GM23338 (cell line): Measurements from ENCODE around the gene CCDC74B. TPM values are rescaled to one million over a fixed set of nuclear protein-coding genes. Genes with fewer than 3 reads are reported as not detected.

Source experiments
- ATAC-seq: fragments of 200-7000 bp; cut with Tn5 transposase; 3 replicates; pipeline ENCODE4 v1.9.1; 2020
- DNase-seq: peaks from one replicate; pipeline ENCODE4 v3.0.0-alpha.2; 2015; ENCODE audit warnings: low spot score
- H2AFZ ChIP-seq: fragments of 200-600 bp; sonication (generic); 2 replicates; pipeline ENCODE4 v1.8.0; 2016; ENCODE audit warnings: antibody characterized with exemption, mild to moderate bottlenecking, moderate library complexity
- H3F3A ChIP-seq: fragments of 200-600 bp; sonication (generic); replicated peaks from 2 replicates; pipeline ENCODE4 v1.8.0; 2017; ENCODE audit warnings: antibody characterized with exemption, mixed run types, low read depth
- H3K27ac ChIP-seq: fragments of 200-600 bp; sonication (generic); 2 replicates; pipeline ENCODE4 v1.6.1; 2016; ENCODE audit warnings: low read depth
- H3K27me3 ChIP-seq: fragments of 200-600 bp; sonication (generic); 2 replicates; pipeline ENCODE4 v1.8.0; 2016; ENCODE audit warnings: mild to moderate bottlenecking, mixed run types, moderate library complexity; ENCODE audit not compliant: insufficient read depth
- H3K36me3 ChIP-seq: fragments of 200-600 bp; sonication (generic); 2 replicates; pipeline ENCODE4 v1.8.0; 2016; ENCODE audit warnings: mild to moderate bottlenecking; ENCODE audit not compliant: insufficient read depth
- H3K4me1 ChIP-seq: fragments of 200-600 bp; sonication (generic); 2 replicates; pipeline ENCODE4 v1.8.0; 2016; ENCODE audit warnings: mild to moderate bottlenecking, moderate library complexity; ENCODE audit not compliant: insufficient read depth
- H3K4me2 ChIP-seq: fragments of 200-600 bp; sonication (generic); 2 replicates; pipeline ENCODE4 v1.7.1; 2017; ENCODE audit warnings: mixed run types
- H3K4me3 ChIP-seq: fragments of 200-600 bp; sonication (generic); 2 replicates; pipeline ENCODE4 v1.6.1; 2016; ENCODE audit warnings: mixed run types
- H3K79me2 ChIP-seq: fragments of 200-600 bp; sonication (generic); replicated peaks from 2 replicates; pipeline ENCODE4 v1.8.0; 2017; ENCODE audit warnings: mild to moderate bottlenecking; ENCODE audit not compliant: insufficient read depth
- H3K9me2 ChIP-seq: fragments of 200-600 bp; sonication (generic); 2 replicates; pipeline ENCODE4 v1.8.0; 2017; ENCODE audit not compliant: insufficient read depth
- H4K20me1 ChIP-seq: fragments of 200-600 bp; sonication (generic); replicated peaks from 2 replicates; pipeline ENCODE4 v1.8.0; 2017; ENCODE audit warnings: mild to moderate bottlenecking; ENCODE audit not compliant: insufficient read depth
- H3K27ac Mint-ChIP-seq: 2 replicates; pipeline ENCODE4 v1.8.0; 2020; ENCODE audit warnings: inconsistent platforms, mild to moderate bottlenecking, moderate library complexity, mixed read lengths
- H3K27me3 Mint-ChIP-seq: 3 replicates; pipeline ENCODE4 v1.8.0; 2022; ENCODE audit warnings: low read depth, mild to moderate bottlenecking, moderate library complexity, mixed read lengths, inconsistent platforms; ENCODE audit not compliant: insufficient read depth, poor library complexity
- H3K36me3 Mint-ChIP-seq: 3 replicates; pipeline ENCODE4 v1.8.0; 2021; ENCODE audit warnings: low read depth, mild to moderate bottlenecking, inconsistent platforms, moderate library complexity, mixed read lengths
- H3K4me1 Mint-ChIP-seq: 3 replicates; pipeline ENCODE4 v1.8.0; 2020; ENCODE audit warnings: mild to moderate bottlenecking, inconsistent platforms, mixed read lengths
- H3K4me3 Mint-ChIP-seq: 3 replicates; pipeline ENCODE4 v1.8.0; 2021; ENCODE audit warnings: moderate library complexity, mild to moderate bottlenecking, inconsistent platforms, mixed read lengths
- H3K9me3 Mint-ChIP-seq: 3 replicates; pipeline ENCODE4 v1.8.0; 2020; ENCODE audit warnings: moderate library complexity, mild to moderate bottlenecking, inconsistent platforms, mixed read lengths
- CREB1 ChIP-seq: fragments of 250-450 bp; sonication (Bioruptor Pico); IDR thresholded peaks from 2 replicates; pipeline ENCODE4 v1.5.0; 2020; ENCODE audit warnings: low read depth, mild to moderate bottlenecking, moderate library complexity
- CTCF ChIP-seq, 2 experiments: fragments of 200-600 bp in 1 of 2; sonication (generic) in 1 of 2; conservative IDR thresholded peaks; 2 replicates each; pipeline versions ENCODE4 v1.5.1 to v1.6.1; 2016 to 2017; ENCODE audit warnings: antibody characterized with exemption in 2 of 2, low read depth in 2 of 2, mild to moderate bottlenecking in 2 of 2, moderate library complexity in 1 of 2
- ETS1 ChIP-seq: IDR thresholded peaks from 2 replicates; pipeline ENCODE4 v1.6.1; 2016; ENCODE audit warnings: antibody characterized with exemption
- EZH2 ChIP-seq: fragments of 200-600 bp; sonication (generic); IDR thresholded peaks from one replicate; pipeline ENCODE4 v1.8.0; 2017; ENCODE audit warnings: antibody characterized with exemption, mild to moderate bottlenecking, low read depth; ENCODE audit not compliant: unreplicated experiment
- EZH2phosphoT487 ChIP-seq: fragments of 200-600 bp; sonication (generic); IDR thresholded peaks from one replicate; pipeline ENCODE4 v1.8.1; 2018; ENCODE audit warnings: antibody characterized with exemption; ENCODE audit not compliant: unreplicated experiment
- JUNB ChIP-seq: IDR thresholded peaks from one replicate; pipeline ENCODE4 v1.6.1; 2016; ENCODE audit warnings: antibody characterized with exemption; ENCODE audit not compliant: unreplicated experiment
- NANOG ChIP-seq: IDR thresholded peaks from 2 replicates; pipeline ENCODE4 v1.6.1; 2016; ENCODE audit warnings: antibody characterized with exemption, borderline replicate concordance
- POLR2AphosphoS5 ChIP-seq: IDR thresholded peaks from 2 replicates; pipeline ENCODE4 v1.6.1; 2016; ENCODE audit warnings: antibody characterized with exemption, low read depth
- REST ChIP-seq: IDR thresholded peaks from one replicate; pipeline ENCODE4 v1.6.1; 2018; ENCODE audit warnings: antibody characterized with exemption; ENCODE audit not compliant: unreplicated experiment
- ZNF114 ChIP-seq: fragments of 250-450 bp; sonication (Bioruptor Pico); IDR thresholded peaks from 2 replicates; pipeline ENCODE4 v1.5.0; 2020; ENCODE audit warnings: mild to moderate bottlenecking, moderate library complexity
- ZNF331 ChIP-seq: fragments of 250-450 bp; sonication (Bioruptor Pico); IDR thresholded peaks from 2 replicates; pipeline ENCODE4 v1.5.0; 2020; ENCODE audit warnings: low read depth, mild to moderate bottlenecking, moderate library complexity
- ZNF462 ChIP-seq: fragments of 250-450 bp; sonication (Bioruptor Pico); IDR thresholded peaks from 2 replicates; pipeline ENCODE4 v1.5.0; 2020; ENCODE audit warnings: mild to moderate bottlenecking, moderate library complexity
- polyA plus RNA-seq: library from polyadenylated mRNA; unstranded; fragments of >200 nt; fragmentation: Nextera tagmentation; extraction: Ambion mirVana; gene quantifications from 2 replicates; pipeline ENCODE4 v1.2.1, GENCODE V29; 2016
- total RNA-seq: library from RNA; depleted of rRNA; stranded (reverse); fragments of >200 nt; shearing (Covaris generic); gene quantifications from 2 replicates; pipeline ENCODE4 v1.2.3, GENCODE V29; 2014

CCDC74B gene
- total and polyA plus RNA-seq, 2 experiments from 2014 or later, result 16.4 to 34.5 TPM

- no peak overlapping the region for H2AFZ ChIP-seq
- no peak overlapping the region for H3K27ac ChIP-seq
- no peaks in the 10 kb centered on the region for H3F3A ChIP-seq
- peaks cover 9% of the 10 kb centered on the region for H3K27me3 Mint-ChIP-seq
- H3K79me2 ChIP-seq, result peaks cover 11% of the 10 kb centered on the region
- H3K4me3 ChIP-seq, result no peak overlapping the region
- no peak for TF ChIP-seq CTCF (conservative IDR thresholded peaks at IDR 0.05; ENCODE audit: low read depth in 2 of 2)
- TF ChIP-seq NANOG, result no peak
- no peak for TF ChIP-seq REST
- no peak for TF ChIP-seq EZH2
- TF ChIP-seq ETS1, result no peak
- no peak for TF ChIP-seq JUNB
- no peak for TF ChIP-seq ZNF331 (CRISPR knock-in tag)
- TF ChIP-seq ZNF114, result no peak
- TF ChIP-seq POLR2AphosphoS5, result no peak
- no peak for TF ChIP-seq ZNF462 (CRISPR knock-in tag)
- TF ChIP-seq CREB1 (CRISPR knock-in tag), result no peak
- no peak for TF ChIP-seq EZH2phosphoT487
- no peaks in the 10 kb centered on the region for H3K36me3 ChIP-seq
- H3K27me3 ChIP-seq, result no peaks in the 10 kb centered on the region
- H3K4me2 ChIP-seq, result no peak overlapping the region
- no peak overlapping the region for H3K4me3 Mint-ChIP-seq
- H3K4me1 ChIP-seq, result peaks cover under 1% of the 10 kb centered on the region; the same call in 1 of the 2 replicates
- H3K9me2 ChIP-seq, result no peaks in the 10 kb centered on the region
- H3K27ac Mint-ChIP-seq, result no peak overlapping the region
- DNase-seq (no peak), ATAC-seq (no peak)
- H4K20me1 ChIP-seq, result no peaks in the 10 kb centered on the region
- H3K4me1 Mint-ChIP-seq, result peaks cover 10% of the 10 kb centered on the region; the same call in 2 of the 3 replicates
- H3K36me3 Mint-ChIP-seq, result peaks cover 7% of the 10 kb centered on the region
- H3K9me3 Mint-ChIP-seq, result no peaks in the 10 kb centered on the region
These were observed 40.5 kb upstream of the CCDC74B start for GRCh38 chr2:130185436-130185835.
